Hindlimb muscle (tissue), 1 donor: ENCODE data around the gene SUPT6H. TPM values are rescaled to one million over a fixed set of nuclear protein-coding genes. Genes with fewer than 3 reads are reported as not detected.
A peak's percentile ranks its signal among the peaks of the same experiment; 100 is the strongest.
"Not testable (repeated sequence)": the region's sequence is repeated elsewhere in the genome, so short reads cannot be mapped to it uniquely, and the experiment has no call there.

Source experiments
- DNase-seq: peaks from one replicate; pipeline ENCODE4 v3.0.0-alpha.2; 2013
- polyA plus RNA-seq: library from polyadenylated mRNA; unstranded; fragments of 120-200 nt; gene quantifications from one replicate; pipeline ENCODE4 v1.2.1, GENCODE V29; 2013; ENCODE audit not compliant: insufficient read length

SUPT6H gene
- polyA plus RNA-seq, 1 donor, result 48.0 TPM

- no peak for DNase-seq
Observed at GRCh38 chr17:28648698-28649097, 13.3 kb upstream of the SUPT6H start.

- DNase-seq, result no peak
Observed at GRCh38 chr17:28655160-28655559, 6.8 kb upstream of the SUPT6H start.

- DNase-seq, result no peak
Observed at GRCh38 chr17:28657756-28658155, 4.2 kb upstream of the SUPT6H start.

- DNase-seq, result not testable (repeated sequence)
Observed at GRCh38 chr17:28658342-28658741, 3.7 kb upstream of the SUPT6H start.

GRCh38 chr17:28658766-28659496 lies 3.1 kb upstream of the SUPT6H start:
- DNase-seq, result not testable (repeated sequence)

GRCh38 chr17:28659497-28659881 lies 2.5 kb upstream of the SUPT6H start:
- DNase-seq, result not testable (repeated sequence)

- DNase-seq, result no peak
Observed at GRCh38 chr17:28662527-28662829, 473 bp downstream of the SUPT6H start.

- no peak for DNase-seq
Observed at GRCh38 chr17:28663723-28664122, 1.7 kb downstream of the SUPT6H start.

GRCh38 chr17:28665994-28666393 lies 4.0 kb downstream of the SUPT6H start:
- no peak for DNase-seq

- DNase-seq, result no peak
Observed at GRCh38 chr17:28667870-28668269, 5.9 kb downstream of the SUPT6H start.

GRCh38 chr17:28669918-28670317 lies 7.9 kb downstream of the SUPT6H start:
- no peak for DNase-seq

- DNase-seq, result no peak
Observed at GRCh38 chr17:28675490-28675889, 13.5 kb downstream of the SUPT6H start.

- DNase-seq, result no peak
Observed at GRCh38 chr17:28675980-28676379, 14.0 kb downstream of the SUPT6H start.

- DNase-seq, result no peak
Observed at GRCh38 chr17:28682655-28683054, 20.6 kb downstream of the SUPT6H start.

- DNase-seq, result peak; percentile 20
Observed at GRCh38 chr17:28684963-28685362, 23.0 kb downstream of the SUPT6H start.

GRCh38 chr17:28685366-28685765 lies 23.4 kb downstream of the SUPT6H start:
- DNase-seq, result no peak

GRCh38 chr17:28686296-28686695 lies 24.3 kb downstream of the SUPT6H start:
- DNase-seq, result no peak

GRCh38 chr17:28688481-28688880 lies 26.5 kb downstream of the SUPT6H start:
- no peak for DNase-seq

GRCh38 chr17:28689011-28689410 lies 27.0 kb downstream of the SUPT6H start:
- no peak for DNase-seq

- no peak for DNase-seq
Observed at GRCh38 chr17:28693869-28694268, 31.9 kb downstream of the SUPT6H start.

GRCh38 chr17:28698253-28698941 lies 36.4 kb downstream of the SUPT6H start:
- no peak for DNase-seq

- DNase-seq, result no peak
Observed at GRCh38 chr17:28700278-28700677, 38.3 kb downstream of the SUPT6H start.

- DNase-seq, result no peak
Observed at GRCh38 chr17:28700830-28701492, 39.0 kb downstream of the SUPT6H start.
